K562 (cell line): Measurements from ENCODE around the gene UBE2QL1. TPM values are rescaled to one million over a fixed set of nuclear protein-coding genes. Genes with fewer than 3 reads are reported as not detected.

Experiments
- ATAC-seq: fragments of 200-7000 bp; cut with Tn5 transposase; 3 replicates; pipeline ENCODE4 v1.9.1; 2020; ENCODE audit warnings: moderate library complexity
- BruUV-seq: library from RNA; stranded (reverse); fragments of 400-500 nt; replicated peaks from 2 replicates; lab custom pipeline; 2021; lab: Mats Ljungman, UMichigan
- CTCF ChIA-PET: fragments of 300-600 bp; formaldehyde crosslinking; extraction: SDS; loops from one replicate; lab custom pipeline; 2021; ENCODE audit warnings: low intra/inter-chr PET ratio; lab: Yijun Ruan, JAX
- POLR2A ChIA-PET: fragments of 300-600, 350-650 bp; sonication (Branson Sonifier 250); formaldehyde crosslinking; extraction: SDS; loops from one replicate; lab custom pipeline; 2021; ENCODE audit warnings: antibody characterized with exemption, inconsistent platforms; lab: Yijun Ruan, JAX
- DNase-seq, 4 experiments: peaks; one replicate each; pipeline versions ENCODE4 v3.0.0 to v3.0.0-alpha.2; 2011 to 2018; ENCODE audit warnings: low spot score in 3 of 4, mixed read lengths in 3 of 4; ENCODE audit errors: extremely low read depth in 1 of 4
- FAIRE-seq: peaks from 2 replicates; lab custom pipeline; 2011; peaks lifted over from hg19 to GRCh38; lab: Jason Lieb, UNC
- H2AFZ ChIP-seq: 2 replicates; pipeline ENCODE4 v1.6.0; 2011; ENCODE audit warnings: low read depth, low read length, control low read depth, inconsistent platforms
- H3K27ac ChIP-seq: fragments of 200-600 bp; 3 replicates; pipeline ENCODE4 v1.8.0; 2011; ENCODE audit warnings: low read depth, mild to moderate bottlenecking, control low read depth, inconsistent platforms, low read length, moderate library complexity, mixed read lengths; ENCODE audit errors: extremely low read depth
- H3K27me3 ChIP-seq, 2 experiments: fragments of 300-600 bp in 1 of 2; 2 replicates in 1 of 2; 3 replicates in 1 of 2; pipeline versions ENCODE4 v1.6.0 to v1.8.0; 2011; ENCODE audit warnings: inconsistent platforms in 2 of 2, low read length in 2 of 2, mild to moderate bottlenecking in 1 of 2, mixed read lengths in 1 of 2, moderate library complexity in 1 of 2; ENCODE audit not compliant: control insufficient read depth in 2 of 2, insufficient read depth in 2 of 2
- H3K36me3 ChIP-seq: fragments of 300-600 bp; 3 replicates; pipeline ENCODE4 v1.8.0; 2011; ENCODE audit warnings: mild to moderate bottlenecking, low read length, inconsistent platforms; ENCODE audit not compliant: control insufficient read depth, insufficient read depth
- H3K4me1 ChIP-seq, 2 experiments: fragments of 200-600 bp in 1 of 2; replicated peaks in 1 of 2; 2 replicates in 1 of 2; 3 replicates in 1 of 2; pipeline versions ENCODE4 v1.5.1 to v1.8.0; 2011; ENCODE audit warnings: inconsistent platforms in 2 of 2, low read length in 2 of 2, mild to moderate bottlenecking in 1 of 2, mixed read lengths in 1 of 2, moderate library complexity in 1 of 2; ENCODE audit not compliant: control insufficient read depth in 2 of 2, insufficient read depth in 2 of 2
- H3K4me2 ChIP-seq: 2 replicates; pipeline ENCODE4 v1.6.1; 2011; ENCODE audit warnings: low read length, control low read depth, inconsistent platforms, mixed read lengths; ENCODE audit not compliant: insufficient read depth
- H3K4me3 ChIP-seq: fragments of 200-600 bp; sonication (generic), shearing (Covaris generic); 2 replicates; pipeline ENCODE4 v1.5.1; 2016; ENCODE audit warnings: control low read depth, inconsistent platforms
- H3K79me2 ChIP-seq: fragments of 200-600 bp; 3 replicates; pipeline ENCODE4 v1.8.0; 2011; ENCODE audit warnings: low read length, inconsistent platforms; ENCODE audit not compliant: control insufficient read depth, insufficient read depth
- H3K9ac ChIP-seq, 2 experiments: 2 replicates each; pipeline versions ENCODE4 v1.6.0 to v1.6.1; 2011; ENCODE audit warnings: low read depth in 2 of 2, low read length in 2 of 2, control low read depth in 1 of 2, inconsistent platforms in 1 of 2, mild to moderate bottlenecking in 1 of 2, mixed read lengths in 1 of 2; ENCODE audit not compliant: insufficient read depth in 1 of 2
- H3K9me1 ChIP-seq: one replicate; pipeline ENCODE4 v1.6.0; 2011; ENCODE audit warnings: inconsistent platforms, mild to moderate bottlenecking, low read length, moderate library complexity; ENCODE audit not compliant: control insufficient read depth, insufficient read depth
- H3K9me3 ChIP-seq: replicated peaks from 2 replicates; pipeline ENCODE4 v1.5.1; 2011; ENCODE audit warnings: low read depth, low read length, inconsistent platforms; ENCODE audit not compliant: control insufficient read depth, insufficient read depth
- H4K20me1 ChIP-seq: replicated peaks from 2 replicates; pipeline ENCODE4 v1.6.1; 2011; ENCODE audit warnings: low read length, inconsistent platforms, mixed read lengths; ENCODE audit not compliant: control insufficient read depth, insufficient read depth
- E2F4 ChIP-seq: sonication (generic); formaldehyde crosslinking; IDR thresholded peaks from 2 replicates; pipeline ENCODE4 v1.8.0; 2022; ENCODE audit warnings: mild to moderate bottlenecking, low read depth, missing genetic modification reagents
- E4F1 ChIP-seq: fragments of 250-450 bp; sonication (Bioruptor Pico); IDR thresholded peaks from 2 replicates; pipeline ENCODE4 v1.5.0; 2021; ENCODE audit warnings: mild to moderate bottlenecking, borderline replicate concordance
- MAX ChIP-seq: sonication (generic); formaldehyde crosslinking; IDR thresholded peaks from 2 replicates; pipeline ENCODE4 v1.9.0; 2022; ENCODE audit warnings: mild to moderate bottlenecking, missing genetic modification reagents
- NR0B1 ChIP-seq: fragments of 450-650 bp; IDR thresholded peaks from one replicate; pipeline ENCODE4 v1.6.1; 2018; ENCODE audit warnings: mild to moderate bottlenecking, moderate library complexity; ENCODE audit not compliant: partially characterized antibody
- ZNF609 ChIP-seq: sonication (generic); formaldehyde crosslinking; IDR thresholded peaks from 2 replicates; pipeline ENCODE4 v1.8.1; 2023; ENCODE audit warnings: missing genetic modification reagents, mild to moderate bottlenecking, borderline replicate concordance
- WGBS: fragments of 100-300 bp; shearing (Covaris generic); methylation state at CpG from one replicate; pipeline ENCODE4 v1.1.6; 2016; ENCODE audit warnings: low coverage, mixed read lengths; ENCODE audit not compliant: insufficient coverage; ENCODE audit errors: missing lambda C conversion rate; 5-methylcytosine and 5-hydroxymethylcytosine counted together
- in situ Hi-C: fragments of 300-500 bp; cut with MboI; formaldehyde crosslinking; loops from 4 replicates; pipeline ENCODE4 v1.15.0; 2018; ENCODE audit warnings: inconsistent platforms, mixed read lengths
- intact Hi-C: fragments of 100-400 bp; cut with micrococcal nuclease; formaldehyde crosslinking; loops from 2 replicates; pipeline ENCODE4 v1.14.2; 2022
- polyA plus RNA-seq, 8 experiments: library from polyadenylated mRNA; depleted of rRNA in 4 of 8; stranded (reverse) in 5 of 8; unstranded in 3 of 8; fragments of >200 nt; fragmentation: Nextera tagmentation in 2 of 8; fragmentation: Illumina TruSeq in 1 of 8; extraction: Ambion mirVana in 2 of 8; extraction: Trizol in 1 of 8; gene quantifications; 2 replicates each; pipeline versions ENCODE4 v1.2.1 to v1.2.3, GENCODE V29; 2011 to 2014; ENCODE audit warnings: inconsistent platforms in 1 of 8, missing spikeins in 1 of 8
- total RNA-seq, 7 experiments: library from RNA; depleted of rRNA in 6 of 7; stranded (reverse); fragments of >200 nt in 6 of 7; fragmentation: Illumina TruSeq in 2 of 7; extraction: Trizol in 2 of 7; gene quantifications; 2 replicates each; pipeline versions ENCODE4 v1.2.1 to v1.2.3, GENCODE V29; 2011 to 2021; ENCODE audit warnings: low replicate concordance in 1 of 7

The UBE2QL1 gene
- total and polyA plus RNA-seq, 9 of the 15 experiments (the other 6 are each of a cell fraction or from before 2014, with no cell fraction given): not detected

- TF ChIP-seq E2F4 (CRISPR knock-in tag) (no peak), E4F1 (CRISPR knock-in tag) (no peak), NR0B1 (no peak), MAX (CRISPR knock-in tag) (no peak), ZNF609 (CRISPR knock-in tag) (no peak)
- H3K9me3 ChIP-seq: no peaks in the 10 kb centered on the region
- in situ Hi-C loops (no loop called here), intact Hi-C loops (no loop called here)
- no peaks in the 10 kb centered on the region for H3K36me3 ChIP-seq
- 2% methylated on average over 32 of the region's 32 CpGs for WGBS
- peaks cover 37 to 56% of the 10 kb centered on the region in 2 experiments for H3K27me3 ChIP-seq
- H3K9me1 ChIP-seq: no peaks in the 10 kb centered on the region
- H3K79me2 ChIP-seq: no peaks in the 10 kb centered on the region
- H4K20me1 ChIP-seq: no peaks in the 10 kb centered on the region
- no peak overlapping the region for H3K9ac ChIP-seq
- ChIA-PET POLR2A (no interaction called here), CTCF (no interaction called here)
- FAIRE-seq: no peak
- H3K4me3 ChIP-seq: no peak overlapping the region
- no peak overlapping the region for H2AFZ ChIP-seq
- BruUV-seq: no TSS peak
- H3K4me2 ChIP-seq: no peak overlapping the region
- no peak for DNase-seq
- no peak overlapping the region for H3K27ac ChIP-seq
- no peak for ATAC-seq
- no peaks in the 10 kb centered on the region for H3K4me1 ChIP-seq
Observed at GRCh38 chr5:6491196-6491918, 42.7 kb downstream of the UBE2QL1 start.
